NCI-H1436 treated with DMSO at 0.1 percent for 48 hours (cell line): ENCODE measurements around the gene CR1L.
A peak's percentile ranks its signal among the peaks of the same experiment; 100 is the strongest.
"Not testable (repeated sequence)": the region's sequence is repeated elsewhere in the genome, so short reads cannot be mapped to it uniquely, and the experiment has no call there.

Experiments used
- DNase-seq: peaks from one replicate; lab custom pipeline; 2025; lab: John Stamatoyannopoulos, UW

The CR1L gene

GRCh38 chr1:207745839-207746767 lies 101.2 kb downstream of the CR1L start:
- no peak for DNase-seq

GRCh38 chr1:207747627-207748492 lies 102.9 kb downstream of the CR1L start:
- no peak for DNase-seq

GRCh38 chr1:207748737-207749528 lies 104.0 kb downstream of the CR1L start:
- no peak for DNase-seq

GRCh38 chr1:207750631-207751305 lies 105.8 kb downstream of the CR1L start:
- no peak for DNase-seq

- DNase-seq, result not testable (repeated sequence)
These were observed 106.5 kb downstream of the CR1L start for GRCh38 chr1:207751463-207751789.

- peak; percentile 84 for DNase-seq
These were observed 107.0 kb downstream of the CR1L start, which contains the start of gene CD46 for GRCh38 chr1:207751790-207752455. Gene CD46 (plus strand): TSS chr1:207752054. CDS start chr1:207752213, 159 bp downstream.

GRCh38 chr1:207752456-207752998 lies 107.6 kb downstream of the CR1L start:
- no peak for DNase-seq

- no peak for DNase-seq
These were observed 108.7 kb downstream of the CR1L start for GRCh38 chr1:207753611-207754010.

- no peak for DNase-seq
These were observed 109.1 kb downstream of the CR1L start for GRCh38 chr1:207754011-207754410.

GRCh38 chr1:207754974-207755700 lies 110.2 kb downstream of the CR1L start:
- DNase-seq, result no peak

- DNase-seq, result no peak
These were observed 111.1 kb downstream of the CR1L start for GRCh38 chr1:207755846-207756693.

GRCh38 chr1:207762622-207763021 lies 117.7 kb downstream of the CR1L start:
- DNase-seq, result no peak

- no peak for DNase-seq
These were observed 118.2 kb downstream of the CR1L start for GRCh38 chr1:207763091-207763490.

GRCh38 chr1:207763972-207764371 lies 119.0 kb downstream of the CR1L start:
- DNase-seq, result no peak

GRCh38 chr1:207766569-207766968 lies 121.6 kb downstream of the CR1L start:
- DNase-seq, result no peak

- DNase-seq, result not testable (repeated sequence)
These were observed 125.6 kb downstream of the CR1L start for GRCh38 chr1:207770514-207770913.
